ENCODE results near the gene SRF.

Gene SRF

DNA sequence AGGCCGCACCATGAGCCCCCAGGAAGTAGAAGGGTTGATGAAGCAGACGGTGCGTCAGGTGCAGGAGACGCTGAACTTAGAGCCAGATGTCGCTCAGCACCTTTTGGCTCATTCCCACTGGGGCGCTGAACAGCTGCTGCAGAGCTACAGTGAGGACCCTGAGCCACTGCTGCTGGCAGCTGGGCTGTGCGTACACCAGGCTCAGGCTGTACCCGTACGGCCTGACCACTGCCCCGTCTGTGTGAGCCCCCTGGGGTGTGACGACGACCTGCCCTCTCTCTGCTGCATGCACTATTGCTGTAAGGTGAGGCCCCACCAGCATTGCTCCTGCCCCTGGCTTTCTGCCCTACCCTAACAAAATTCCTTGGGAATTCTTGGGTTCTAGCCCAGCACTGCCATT is 45.1 kb downstream of the SRF start:
- DNase-seq (ENCODE audit: low read depth in 2 of 2): no peak

- no peak for DNase-seq (ENCODE audit: low read depth in 2 of 2)
These were observed 46.3 kb downstream of the SRF start for GRCh38 chr6:43217351-43217750.

DNA sequence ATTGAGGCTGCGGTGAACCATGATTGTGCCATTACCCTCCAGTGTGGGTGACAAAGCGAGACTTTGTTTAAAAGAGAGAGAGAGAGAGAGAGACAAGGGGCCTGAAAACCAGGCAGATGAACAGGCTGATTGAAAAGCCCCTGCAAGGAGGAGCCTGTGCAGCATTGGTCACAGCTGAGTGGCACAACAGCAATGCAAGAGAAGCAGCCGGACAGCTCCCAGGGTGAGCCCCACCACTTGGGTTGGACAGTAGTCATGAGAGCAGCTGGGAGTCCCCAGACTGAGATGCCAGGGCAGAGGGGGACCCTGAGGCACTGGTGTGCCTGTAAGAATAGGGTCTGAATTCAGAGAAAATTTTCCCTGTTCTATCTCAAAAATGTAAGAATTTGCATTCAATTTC is 48.0 kb downstream of the SRF start:
- DNase-seq (ENCODE audit: low read depth in 2 of 2): no peak

- no peak for DNase-seq (ENCODE audit: low read depth in 2 of 2)
These were observed 48.7 kb downstream of the SRF start for GRCh38 chr6:43219814-43220213.

GRCh38 chr6:43220439-43220951 is 49.4 kb downstream of the SRF start:
- no peak for DNase-seq (ENCODE audit: low read depth in 2 of 2)

GRCh38 chr6:43221046-43221972 is 50.2 kb downstream of the SRF start:
- DNase-seq (ENCODE audit: low read depth in 2 of 2): no peak

DNA sequence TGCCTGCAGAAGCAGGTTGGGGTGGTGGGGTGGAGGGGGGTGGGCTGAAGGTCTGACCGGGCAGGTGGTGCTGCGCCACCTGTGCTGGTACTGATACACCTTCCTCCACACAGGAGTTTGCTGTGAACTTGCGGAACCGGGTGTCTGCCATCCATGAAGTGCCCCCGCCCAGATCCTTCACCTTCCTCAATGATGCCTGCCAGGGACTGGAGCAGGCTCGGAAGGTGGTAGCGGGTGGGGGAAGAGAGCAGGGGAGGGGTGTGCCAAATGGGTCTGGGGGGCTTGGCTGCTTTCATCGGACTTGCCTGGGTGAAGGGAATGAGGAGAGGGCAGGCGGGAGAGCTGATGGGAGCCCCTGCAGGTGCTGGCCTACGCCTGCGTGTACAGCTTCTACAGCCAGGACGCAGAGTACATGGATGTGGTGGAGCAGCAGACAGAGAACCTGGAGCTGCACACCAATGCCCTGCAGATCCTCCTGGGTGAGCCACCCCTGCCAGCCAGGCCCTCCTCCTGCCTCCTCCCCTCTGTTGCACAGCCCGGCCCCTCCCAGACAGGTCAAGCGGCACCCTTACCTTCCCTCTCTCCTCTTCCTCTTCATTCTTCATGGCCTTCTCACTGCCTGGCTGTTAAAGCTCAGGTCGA is 51.5 kb downstream of the SRF start:
- DNase-seq (ENCODE audit: low read depth in 2 of 2): no peak

GRCh38 chr6:43223175-43223574 is 52.1 kb downstream of the SRF start:
- DNase-seq (ENCODE audit: low read depth in 2 of 2): no peak

DNA sequence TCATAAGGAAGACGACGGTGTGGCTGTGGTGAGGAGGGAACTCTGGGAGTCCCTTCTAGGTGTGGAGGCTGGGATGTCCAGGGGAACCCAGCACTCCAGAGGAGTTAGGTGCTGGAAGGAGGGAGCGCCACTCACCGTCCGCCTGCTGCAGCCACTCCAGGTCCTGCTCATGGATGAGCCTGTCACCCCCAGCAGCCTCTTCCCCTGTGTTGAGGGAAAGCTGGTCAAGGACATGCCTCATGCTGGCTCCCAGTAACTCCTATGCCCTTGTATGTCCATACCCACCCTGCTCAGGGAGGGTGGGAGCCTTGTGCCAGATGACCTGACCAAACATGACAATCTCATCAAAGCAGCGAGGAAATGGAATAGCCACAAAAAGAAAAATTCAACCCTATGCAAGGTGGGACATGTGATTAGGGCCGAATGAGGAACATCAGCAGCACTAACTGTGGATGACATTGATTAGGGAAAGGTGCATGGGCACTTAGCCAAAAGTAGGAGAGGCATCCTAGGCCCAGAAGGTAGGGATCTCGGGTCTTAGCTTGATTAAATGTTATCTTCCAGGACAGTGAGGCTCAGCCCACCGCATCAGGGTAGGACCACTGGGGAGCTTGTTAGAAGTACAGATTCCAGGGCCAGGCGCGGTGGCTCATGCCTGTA is 55.3 kb downstream of the SRF start:
- DNase-seq (ENCODE audit: low read depth in 2 of 2): no peak

DNA sequence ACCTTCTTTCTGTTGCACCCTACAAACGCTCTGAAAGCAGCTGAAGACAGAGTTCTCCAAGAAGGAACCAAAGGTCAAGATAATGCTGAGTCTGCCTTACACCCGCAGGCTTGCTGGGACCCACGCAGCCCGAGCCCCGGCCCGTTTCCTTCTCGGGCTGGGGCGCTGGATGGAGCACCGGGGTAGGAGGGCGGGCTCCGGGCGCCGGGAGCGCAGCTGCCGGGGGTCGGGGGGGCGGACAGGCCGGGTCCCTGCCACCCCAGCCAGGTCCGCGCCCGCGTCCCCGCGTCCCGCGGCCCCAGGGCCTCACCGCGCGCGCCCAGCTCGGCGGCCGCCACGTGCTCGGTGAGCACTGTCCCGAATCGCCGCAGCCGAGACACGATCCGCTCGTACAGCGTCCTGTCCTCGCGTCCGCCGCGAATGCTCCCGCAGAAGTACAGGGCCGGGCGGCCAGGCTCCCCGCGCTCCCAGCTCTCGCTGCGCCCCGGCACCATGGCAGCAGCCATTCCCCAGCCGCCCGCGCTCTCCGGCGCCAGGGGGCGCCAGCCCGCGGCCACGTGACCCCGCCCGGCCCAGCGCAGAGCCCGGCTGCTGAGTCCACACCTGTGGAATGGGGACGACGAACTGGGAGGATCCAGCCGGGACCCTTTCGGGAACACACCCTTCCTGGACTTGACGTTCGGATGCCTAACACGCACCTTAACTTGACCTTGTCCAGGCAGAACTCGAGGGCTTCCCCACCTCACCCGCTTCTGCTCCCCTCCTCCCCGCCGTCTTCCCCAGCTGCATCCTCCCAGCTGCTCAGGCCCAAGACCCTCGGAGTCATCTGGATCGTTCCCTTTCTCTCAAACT is 58.1 kb downstream of the SRF start, which contains the start of gene DNPH1:
Gene DNPH1 (minus strand): TSS at position 531 of the 852 bp plus-strand sequence. CDS start 25 bp downstream, at position 506.
- DNase-seq (ENCODE audit: low read depth in 2 of 2): peak; percentile 71 to 76

GRCh38 chr6:43229803-43230620 is 58.9 kb downstream of the SRF start:
- no peak for DNase-seq (ENCODE audit: low read depth in 2 of 2)

- no peak for DNase-seq (ENCODE audit: low read depth in 2 of 2)
These were observed 60.0 kb downstream of the SRF start for GRCh38 chr6:43231053-43231452.

Measured in activated CD4-positive, alpha-beta T cell treated with anti-CD3 and anti-CD28 coated beads for 24 hours (primary cell).